ENCODE data around the gene P4HTM.

P4HTM gene

DNA sequence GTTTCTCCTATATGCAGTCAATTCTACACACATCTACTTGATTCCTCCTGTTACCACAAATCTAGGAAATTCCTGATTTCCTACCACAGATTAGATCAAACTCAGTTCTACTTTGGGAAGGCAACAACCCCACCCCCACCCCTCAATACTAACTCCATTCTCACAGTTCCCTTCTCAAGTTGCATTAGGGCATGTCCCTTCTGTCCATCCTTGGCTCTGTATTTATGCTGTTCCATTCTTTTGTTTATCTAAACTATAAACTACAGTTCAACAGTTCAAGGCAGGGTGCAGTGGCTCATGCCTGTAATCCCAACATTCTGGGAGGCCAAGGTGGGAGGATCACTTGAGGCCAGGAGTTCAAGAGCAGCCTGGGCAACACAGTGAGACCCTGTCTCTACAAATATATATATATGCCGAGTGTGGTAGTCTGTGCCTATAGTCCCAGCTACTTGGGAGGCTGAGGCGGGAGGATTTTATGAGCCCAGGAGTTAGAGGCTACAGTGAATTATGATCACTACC is 64.4 kb downstream of the P4HTM start:
- H3K36me3 ChIP-seq (ENCODE audit: insufficient read depth, low read length) = peaks cover 86% of the 10 kb centered on the region
- H3K4me1 ChIP-seq (ENCODE audit: insufficient read depth, low read length) = no peaks in the 10 kb centered on the region
- H3K27ac ChIP-seq (ENCODE audit: low read length) = no peak overlapping the region
- DNase-seq = no peak
- peaks cover 15% of the 10 kb centered on the region; the same call in 1 of the 2 replicates for H4K20me1 ChIP-seq (ENCODE audit: insufficient read depth, low read length)
- no peaks in the 10 kb centered on the region for H3K9me3 ChIP-seq (ENCODE audit: insufficient read depth, low read length, severe bottlenecking)
- no peak for ATAC-seq (ENCODE audit: insufficient read depth, low read depth)
- TF ChIP-seq, protein P1, sequence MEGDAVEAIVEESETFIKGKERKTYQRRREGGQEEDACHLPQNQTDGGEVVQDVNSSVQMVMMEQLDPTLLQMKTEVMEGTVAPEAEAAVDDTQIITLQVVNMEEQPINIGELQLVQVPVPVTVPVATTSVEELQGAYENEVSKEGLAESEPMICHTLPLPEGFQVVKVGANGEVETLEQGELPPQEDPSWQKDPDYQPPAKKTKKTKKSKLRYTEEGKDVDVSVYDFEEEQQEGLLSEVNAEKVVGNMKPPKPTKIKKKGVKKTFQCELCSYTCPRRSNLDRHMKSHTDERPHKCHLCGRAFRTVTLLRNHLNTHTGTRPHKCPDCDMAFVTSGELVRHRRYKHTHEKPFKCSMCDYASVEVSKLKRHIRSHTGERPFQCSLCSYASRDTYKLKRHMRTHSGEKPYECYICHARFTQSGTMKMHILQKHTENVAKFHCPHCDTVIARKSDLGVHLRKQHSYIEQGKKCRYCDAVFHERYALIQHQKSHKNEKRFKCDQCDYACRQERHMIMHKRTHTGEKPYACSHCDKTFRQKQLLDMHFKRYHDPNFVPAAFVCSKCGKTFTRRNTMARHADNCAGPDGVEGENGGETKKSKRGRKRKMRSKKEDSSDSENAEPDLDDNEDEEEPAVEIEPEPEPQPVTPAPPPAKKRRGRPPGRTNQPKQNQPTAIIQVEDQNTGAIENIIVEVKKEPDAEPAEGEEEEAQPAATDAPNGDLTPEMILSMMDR (IDR thresholded peaks at IDR 0.05; ENCODE audit: borderline replicate concordance, extremely low read depth, low read length, poor library complexity, severe bottlenecking) = no peak
- TF ChIP-seq EZH2 (IDR thresholded peaks at IDR 0.05; ENCODE audit: borderline replicate concordance, low read depth, low read length, severe bottlenecking) = no peak
- no peak overlapping the region for H2AFZ ChIP-seq (ENCODE audit: low read depth, low read length)
- H3K4me3 ChIP-seq (ENCODE audit: low read depth in 1 of 2, low read length in 2 of 2) = no peak overlapping the region
- peaks cover 51% of the 10 kb centered on the region for H3K79me2 ChIP-seq (ENCODE audit: insufficient read depth, low read length)
- H3K4me2 ChIP-seq (ENCODE audit: insufficient read depth, low read length) = no peak overlapping the region
- H3K27me3 ChIP-seq (ENCODE audit: insufficient read depth, low read length, poor library complexity) = no peaks in the 10 kb centered on the region
- no peak overlapping the region for H3K9ac ChIP-seq (ENCODE audit: low read depth, low read length)

Measured in DND-41 (cell line).